Measurements from ENCODE around the gene XPR1. TPM values are rescaled to one million over a fixed set of nuclear protein-coding genes. Genes with fewer than 3 reads are reported as not detected.

XPR1 gene
- total RNA-seq, 4 donors from 2014 or later, result 17.2 to 28.3 (median 26.6) TPM

GRCh38 chr1:180811886-180812285 lies 180.1 kb downstream of the XPR1 start:
- Histone ChIP-seq H3K27me3 (no peaks in the 10 kb centered on the region), H3K9me3 (no peaks in the 10 kb centered on the region), H3K4me3 (no peak overlapping the region), H3K4me1 (no peaks in the 10 kb centered on the region), H3K27ac (no peak overlapping the region), H3K36me3 (peaks cover 0 to 41% of the 10 kb centered on the region in 2 donors)
- ATAC-seq, result no peak
- TF ChIP-seq POLR2A (IDR thresholded peaks at IDR 0.05) (no peak), EP300 (IDR thresholded peaks at IDR 0.05) (no peak), POLR2AphosphoS5 (IDR thresholded peaks at IDR 0.05) (no peak), CTCF (IDR thresholded peaks at IDR 0.05) (no peak)

- H3K9me3 ChIP-seq, result no peaks in the 10 kb centered on the region
- no peak for TF ChIP-seq POLR2A (IDR thresholded peaks at IDR 0.05)
- no peak for TF ChIP-seq EP300 (IDR thresholded peaks at IDR 0.05)
- no peak for TF ChIP-seq CTCF (IDR thresholded peaks at IDR 0.05)
- TF ChIP-seq POLR2AphosphoS5 (IDR thresholded peaks at IDR 0.05), result no peak
- H3K27ac ChIP-seq, result no peak overlapping the region
- ATAC-seq, result no peak
- H3K27me3 ChIP-seq, result no peaks in the 10 kb centered on the region
- H3K36me3 ChIP-seq, result peaks cover 0 to 28% of the 10 kb centered on the region in 2 donors
- H3K4me1 ChIP-seq, result no peaks in the 10 kb centered on the region
- no peak overlapping the region for H3K4me3 ChIP-seq
Measured at GRCh38 chr1:180814258-180814657, 182.4 kb downstream of the XPR1 start.

- no peaks in the 10 kb centered on the region for H3K27me3 ChIP-seq
- no peaks in the 10 kb centered on the region for H3K4me1 ChIP-seq
- no peaks in the 10 kb centered on the region for H3K9me3 ChIP-seq
- peaks cover 0 to 26% of the 10 kb centered on the region in 2 donors for H3K36me3 ChIP-seq
- H3K4me3 ChIP-seq, result no peak overlapping the region
- no peak overlapping the region for H3K27ac ChIP-seq
- no peak for ATAC-seq
- 67 to 93% methylated on average over 2 to 4 of the region's 4 CpGs for WGBS, 2 donors (ENCODE audit: low coverage in 1 of 2)
- TF ChIP-seq POLR2AphosphoS5 (IDR thresholded peaks at IDR 0.05) (no peak), EP300 (IDR thresholded peaks at IDR 0.05) (no peak), CTCF (IDR thresholded peaks at IDR 0.05) (no peak), POLR2A (IDR thresholded peaks at IDR 0.05) (no peak)
Measured at GRCh38 chr1:180815188-180815587, 183.4 kb downstream of the XPR1 start.

- no peak for ATAC-seq
Measured at GRCh38 chr1:180816132-180816531, 184.3 kb downstream of the XPR1 start.

More at GRCh38 chr1:180816132-180816531, 184.3 kb downstream of the XPR1 start:
- Histone ChIP-seq H3K4me3 (no peak overlapping the region), H3K27ac (no peak overlapping the region), H3K36me3 (peaks cover 0 to 24% of the 10 kb centered on the region in 2 donors), H3K9me3 (no peaks in the 10 kb centered on the region), H3K4me1 (no peaks in the 10 kb centered on the region), H3K27me3 (no peaks in the 10 kb centered on the region)
- TF ChIP-seq CTCF (IDR thresholded peaks at IDR 0.05), result no peak
- TF ChIP-seq POLR2A (IDR thresholded peaks at IDR 0.05), result no peak
- TF ChIP-seq POLR2AphosphoS5 (IDR thresholded peaks at IDR 0.05), result no peak
- TF ChIP-seq EP300 (IDR thresholded peaks at IDR 0.05), result no peak
- 92 to 97% methylated on average over 2 to 7 of the region's 10 CpGs for WGBS, 2 donors (ENCODE audit: low coverage in 1 of 2)

All from gastroesophageal sphincter (tissue), 4 donors.